B cell (primary cell): ENCODE measurements around the gene ACKR1. TPM values are rescaled to one million over a fixed set of nuclear protein-coding genes. Genes with fewer than 3 reads are reported as not detected.

Source experiments
- ATAC-seq: fragments of 200-7000 bp; cut with Tn5 transposase; one replicate; pipeline ENCODE4 v1.10.0; 2021; ENCODE audit warnings: low read depth, mild to moderate bottlenecking, moderate number of reproducible peaks, moderate library complexity
- CTCF ChIA-PET: fragments of 350-600 bp; sonication (Branson Sonifier 250); formaldehyde crosslinking; loops from one replicate; lab custom pipeline; 2021; ENCODE audit warnings: antibody characterized with exemption, inconsistent platforms; lab: Charles Lee
- POLR2A ChIA-PET: fragments of 350-600 bp; sonication (Branson Sonifier 250); formaldehyde crosslinking; loops from one replicate; lab custom pipeline; 2021; ENCODE audit warnings: antibody characterized with exemption; lab: Charles Lee
- DNase-seq: peaks from one replicate; pipeline ENCODE4 v3.0.0; 2013
- H2AFZ ChIP-seq: 2 replicates; pipeline ENCODE4 v1.6.1; 2012; ENCODE audit warnings: mild to moderate bottlenecking, low read depth, low read length; ENCODE audit not compliant: insufficient read depth, poor library complexity, severe bottlenecking
- H3K27ac ChIP-seq, 2 donors: 1 replicate in 1 of 2; 2 replicates in 1 of 2; pipeline ENCODE4 v1.5.1; 2012 to 2013; ENCODE audit warnings: low read length in 2 of 2, mild to moderate bottlenecking in 2 of 2, moderate library complexity in 1 of 2
- H3K27me3 ChIP-seq, 4 experiments: fragments of 200-600 bp in 1 of 4; sonication (generic) in 1 of 4; replicated peaks in 1 of 4; 1 replicate in 2 of 4; 2 replicates in 2 of 4; pipeline versions ENCODE4 v1.6.1 to v1.7.0; 2013 to 2016; ENCODE audit warnings: low read length in 3 of 4, mild to moderate bottlenecking in 2 of 4, mixed read lengths in 1 of 4, moderate library complexity in 1 of 4; ENCODE audit not compliant: insufficient read depth in 4 of 4, control insufficient read depth in 3 of 4; ENCODE audit errors: control extremely low read depth in 1 of 4
- H3K36me3 ChIP-seq, 2 experiments: replicated peaks in 1 of 2; 1 replicate in 1 of 2; 2 replicates in 1 of 2; pipeline versions ENCODE4 v1.6.1 to v1.7.1; 2013; ENCODE audit warnings: low read length in 1 of 2; ENCODE audit not compliant: insufficient read depth in 2 of 2, control insufficient read depth in 1 of 2; ENCODE audit errors: control extremely low read depth in 1 of 2, extremely low read depth in 1 of 2
- H3K4me1 ChIP-seq, 2 donors: fragments of 200-600 bp in 1 of 2; sonication (generic) in 1 of 2; 1 replicate in 1 of 2; 2 replicates in 1 of 2; pipeline versions ENCODE4 v1.5.1 to v1.6.1; 2013 to 2017; ENCODE audit warnings: low read length in 2 of 2; ENCODE audit not compliant: control insufficient read depth in 2 of 2, insufficient read depth in 2 of 2
- H3K4me2 ChIP-seq: replicated peaks from 2 replicates; pipeline ENCODE3; 2012; ENCODE audit warnings: mild to moderate bottlenecking, low read depth, low read length; ENCODE audit not compliant: poor library complexity, severe bottlenecking
- H3K4me3 ChIP-seq, 5 experiments: fragments of 200-600 bp in 1 of 5; sonication (generic) in 1 of 5; 1 replicate in 3 of 5; 2 replicates in 2 of 5; pipeline versions ENCODE4 v1.5.1 to v1.7.0; 2011 to 2016; ENCODE audit warnings: low read length in 4 of 5, mild to moderate bottlenecking in 4 of 5, low read depth in 2 of 5, control low read depth in 1 of 5, moderate library complexity in 1 of 5; ENCODE audit not compliant: insufficient read depth in 1 of 5; ENCODE audit errors: control extremely low read depth in 1 of 5, extremely low read depth in 1 of 5
- H3K79me2 ChIP-seq: fragments of 200-600 bp; sonication (generic); one replicate; pipeline ENCODE4 v1.6.0; 2016; ENCODE audit warnings: low read length; ENCODE audit not compliant: control insufficient read depth, insufficient read depth
- H3K9ac ChIP-seq: fragments of 200-600 bp; sonication (generic); 2 replicates; pipeline ENCODE4 v1.6.1; 2017; ENCODE audit warnings: mild to moderate bottlenecking, low read length, moderate library complexity
- H3K9me3 ChIP-seq, 3 donors: one replicate each; pipeline versions ENCODE4 v1.6.1 to v1.7.1; 2013; ENCODE audit warnings: low read length in 2 of 3; ENCODE audit not compliant: control insufficient read depth in 2 of 3, insufficient read depth in 1 of 3; ENCODE audit errors: control extremely low read depth in 1 of 3
- H4K20me1 ChIP-seq: 2 replicates; pipeline ENCODE4 v1.6.0; 2012; ENCODE audit warnings: mild to moderate bottlenecking, low read length; ENCODE audit not compliant: insufficient read depth, control insufficient read depth, poor library complexity, severe bottlenecking
- H3K27ac Mint-ChIP-seq: one replicate; pipeline ENCODE4 v1.8.0; 2021; ENCODE audit warnings: mixed read lengths
- H3K27me3 Mint-ChIP-seq: one replicate; pipeline ENCODE4 v1.8.0; 2021; ENCODE audit warnings: mixed read lengths
- H3K4me1 Mint-ChIP-seq: one replicate; pipeline ENCODE4 v1.8.0; 2021; ENCODE audit warnings: mixed read lengths
- H3K4me3 Mint-ChIP-seq: one replicate; pipeline ENCODE4 v1.8.0; 2021; ENCODE audit warnings: mixed read lengths
- H3K9me3 Mint-ChIP-seq: one replicate; pipeline ENCODE4 v1.8.0; 2022; ENCODE audit warnings: mixed read lengths; ENCODE audit not compliant: insufficient read depth
- CTCF ChIP-seq: fragments of 200-600 bp; IDR thresholded peaks from one replicate; pipeline ENCODE4 v1.8.0; 2022; ENCODE audit warnings: antibody characterized with exemption, mild to moderate bottlenecking
- EZH2 ChIP-seq: IDR thresholded peaks from 2 replicates; pipeline ENCODE4 v1.6.1; 2012; ENCODE audit warnings: borderline replicate concordance, low read depth, mild to moderate bottlenecking, moderate library complexity, low read length; ENCODE audit not compliant: insufficient read depth, poor library complexity, severe bottlenecking
- WGBS: methylation state at CpG from one replicate; pipeline ENCODE4 v1.1.5; 2013; ENCODE audit warnings: missing lambda C conversion rate; ENCODE audit not compliant: insufficient coverage; 5-methylcytosine and 5-hydroxymethylcytosine counted together
- intact Hi-C: fragments of 100-400 bp; cut with micrococcal nuclease; formaldehyde crosslinking; loops from one replicate; pipeline ENCODE4 v1.10.0; 2022
- polyA plus RNA-seq: library from polyadenylated mRNA; depleted of rRNA; stranded (reverse); fragments of >200 nt; gene quantifications from 2 replicates; pipeline ENCODE4 v1.2.3, GENCODE V29; 2012
- total RNA-seq, 2 donors: library from RNA; stranded (reverse); fragments of 120-200 nt in 1 of 2; gene quantifications; 1 replicate in 1 of 2; 2 replicates in 1 of 2; pipeline versions ENCODE4 v1.2.3 to v1.2.4, GENCODE V29; 2013 to 2022

ACKR1 gene
- total and polyA plus RNA-seq, 2 donors (not counting 1 experiment from before 2014, with no cell fraction given) = 0.04 TPM; not detected in 1

GRCh38 chr1:159199901-159200300 lies 4.8 kb upstream of the ACKR1 start:
- H3K9me3 Mint-ChIP-seq = no peaks in the 10 kb centered on the region
- Histone ChIP-seq H3K4me1 (peaks cover 0 to 4% of the 10 kb centered on the region in 2 donors), H3K27ac (no peak overlapping the region), H2AFZ (no peak overlapping the region), H3K27me3 (peaks cover 0 to 30% (median 4%) of the 10 kb centered on the region in 4 experiments), H3K36me3 (no peaks in the 10 kb centered on the region), H3K9ac (no peak overlapping the region), H3K79me2 (no peaks in the 10 kb centered on the region), H3K4me3 (no peak overlapping the region), H3K9me3 (no peaks in the 10 kb centered on the region), H4K20me1 (no peaks in the 10 kb centered on the region), H3K4me2 (no peak overlapping the region)
- POLR2A ChIA-PET = no interaction called here
- ATAC-seq (no peak), DNase-seq (no peak)
- H3K27me3 Mint-ChIP-seq = peaks cover 50% of the 10 kb centered on the region
- CTCF ChIA-PET = interaction anchor here (0.6 to 9.3 kb wide), 3 partner anchors 9 to 38 kb away, joined by 3 to 102 read pairs (median 102); no protein-coding TSS in a partner anchor
- intact Hi-C loops = no loop called here
- H3K4me1 Mint-ChIP-seq = no peaks in the 10 kb centered on the region
- TF ChIP-seq EZH2 (no peak), CTCF (no peak)
- 90% methylated on average over 5 of the region's 5 CpGs for WGBS
- H3K4me3 Mint-ChIP-seq = no peak overlapping the region
- H3K27ac Mint-ChIP-seq = no peak overlapping the region

GRCh38 chr1:159200769-159201168 lies 3.9 kb upstream of the ACKR1 start:
- CTCF ChIA-PET = interaction anchor here (0.6 to 9.3 kb wide), 2 partner anchors 8 to 38 kb away, joined by 3 to 102 read pairs; no protein-coding TSS in a partner anchor
- 43% methylated on average over 8 of the region's 18 CpGs for WGBS
- peaks cover 59% of the 10 kb centered on the region for H3K27me3 Mint-ChIP-seq

More at GRCh38 chr1:159200769-159201168, 3.9 kb upstream of the ACKR1 start:
- no peaks in the 10 kb centered on the region for H3K36me3 ChIP-seq
- no peaks in the 10 kb centered on the region for H3K79me2 ChIP-seq
- Mint-ChIP-seq H3K4me1 (no peaks in the 10 kb centered on the region), H3K4me3 (no peak overlapping the region), H3K27ac (no peak overlapping the region), H3K9me3 (no peaks in the 10 kb centered on the region)
- no peak for DNase-seq
- POLR2A ChIA-PET = no interaction called here
- peaks cover 0 to 34% (median 4%) of the 10 kb centered on the region in 4 experiments for H3K27me3 ChIP-seq
- no peak overlapping the region for H3K27ac ChIP-seq
- no peak overlapping the region for H3K4me2 ChIP-seq
- no peak for ATAC-seq
- H3K9me3 ChIP-seq = no peaks in the 10 kb centered on the region
- H4K20me1 ChIP-seq = no peaks in the 10 kb centered on the region
- H3K9ac ChIP-seq = no peak overlapping the region
- TF ChIP-seq CTCF (no peak), EZH2 (no peak)
- intact Hi-C loops = no loop called here
- no peak overlapping the region for H2AFZ ChIP-seq
- peaks cover 0 to 4% of the 10 kb centered on the region in 2 donors for H3K4me1 ChIP-seq
- H3K4me3 ChIP-seq = no peak overlapping the region
